Measurements from ENCODE around the gene IGSF9B. TPM values are rescaled to one million over a fixed set of nuclear protein-coding genes. Genes with fewer than 3 reads are reported as not detected.

Gene IGSF9B
- total RNA-seq, 1 experiment from 2014 or later = under 0.01 TPM

- DNase-seq (ENCODE audit: low read depth) = no peak
Observed at GRCh38 chr11:133900176-133901105, 56.3 kb downstream of the IGSF9B start.

- DNase-seq (ENCODE audit: low read depth) = no peak
Observed at GRCh38 chr11:133898770-133899115, 58.0 kb downstream of the IGSF9B start.

- DNase-seq (ENCODE audit: low read depth) = no peak
Observed at GRCh38 chr11:133898031-133898769, 58.6 kb downstream of the IGSF9B start.

GRCh38 chr11:133897331-133897650, 59.5 kb downstream of the IGSF9B start:
- no peak for DNase-seq (ENCODE audit: low read depth)

GRCh38 chr11:133896642-133897330, 60.0 kb downstream of the IGSF9B start:
- DNase-seq (ENCODE audit: low read depth) = no peak

GRCh38 chr11:133896028-133896427, 60.7 kb downstream of the IGSF9B start:
- no peak for DNase-seq (ENCODE audit: low read depth)

- DNase-seq (ENCODE audit: low read depth) = no peak
Observed at GRCh38 chr11:133895551-133895950, 61.2 kb downstream of the IGSF9B start.

GRCh38 chr11:133895061-133895479, 61.7 kb downstream of the IGSF9B start:
- DNase-seq (ENCODE audit: low read depth) = no peak

- no peak for DNase-seq (ENCODE audit: low read depth)
Observed at GRCh38 chr11:133893381-133893780, 63.4 kb downstream of the IGSF9B start.

- no peak for DNase-seq (ENCODE audit: low read depth)
Observed at GRCh38 chr11:133892584-133893380, 64.0 kb downstream of the IGSF9B start.

- DNase-seq (ENCODE audit: low read depth) = no peak
Observed at GRCh38 chr11:133892126-133892525, 64.6 kb downstream of the IGSF9B start.

- no peak for DNase-seq (ENCODE audit: low read depth)
Observed at GRCh38 chr11:133889893-133890292, 66.9 kb downstream of the IGSF9B start.

GRCh38 chr11:133889188-133889587, 67.6 kb downstream of the IGSF9B start:
- DNase-seq (ENCODE audit: low read depth) = no peak

- DNase-seq (ENCODE audit: low read depth) = no peak
Observed at GRCh38 chr11:133887692-133888332, 69.0 kb downstream of the IGSF9B start.

- DNase-seq (ENCODE audit: low read depth) = no peak
Observed at GRCh38 chr11:133886029-133886428, 70.7 kb downstream of the IGSF9B start.

GRCh38 chr11:133872160-133872559, 84.6 kb downstream of the IGSF9B start:
- DNase-seq (ENCODE audit: low read depth) = no peak

GRCh38 chr11:133867456-133867855, 89.3 kb downstream of the IGSF9B start:
- DNase-seq (ENCODE audit: low read depth) = no peak

GRCh38 chr11:133865466-133865865, 91.3 kb downstream of the IGSF9B start:
- no peak for DNase-seq (ENCODE audit: low read depth)

- DNase-seq (ENCODE audit: low read depth) = no peak
Observed at GRCh38 chr11:133864756-133865155, 92.0 kb downstream of the IGSF9B start.

GRCh38 chr11:133860151-133860550, 96.6 kb downstream of the IGSF9B start:
- no peak for DNase-seq (ENCODE audit: low read depth)

Measured in LHCN-M2 (cell line).